ENCODE results near the gene PSMC5. TPM values are rescaled to one million over a fixed set of nuclear protein-coding genes. Genes with fewer than 3 reads are reported as not detected.

The PSMC5 gene
- total RNA-seq, 1 donor from 2014 or later: 49.6 TPM

GRCh38 chr17:63848834-63849689 lies 21.8 kb downstream of the PSMC5 start:
- Mint-ChIP-seq H3K27ac (peak overlapping the region; percentile 95), H3K27me3 (ENCODE audit: insufficient read depth, low read depth) (peaks cover 12% of the 10 kb centered on the region), H3K36me3 (no peaks in the 10 kb centered on the region), H3K4me3 (peak overlapping the region; percentile 72), H3K9me3 (peaks cover 10% of the 10 kb centered on the region), H3K4me1 (peaks cover 6% of the 10 kb centered on the region)
- Histone ChIP-seq H3K4me2 (peak overlapping the region; percentile 46), H3K4me3 (no peak overlapping the region), H3K27me3 (peaks cover 61% of the 10 kb centered on the region), H3K9me3 (ENCODE audit: low read depth) (no peaks in the 10 kb centered on the region), H3K4me1 (no peaks in the 10 kb centered on the region), H3K9ac (no peak overlapping the region), H3K27ac (no peak overlapping the region), H4K20me1 (ENCODE audit: low read depth) (no peaks in the 10 kb centered on the region), H3K36me3 (no peaks in the 10 kb centered on the region), H2AFZ (replicated peaks) (peak overlapping the region; percentile 85), H3K79me2 (ENCODE audit: low read depth) (no peaks in the 10 kb centered on the region), H3F3A (ENCODE audit: low read depth) (peaks cover 9% of the 10 kb centered on the region)
- TF ChIP-seq CTCF (IDR thresholded peaks at IDR 0.05) (peak; percentile 71), EZH2 (IDR thresholded peaks at IDR 0.05) (no peak), EZH2phosphoT487 (IDR thresholded peaks at IDR 0.05) (no peak)
- peak; percentile 91 for DNase-seq (ENCODE audit: low spot score)

GRCh38 chr17:63850401-63850800 lies 23.2 kb downstream of the PSMC5 start:
- H3K9ac ChIP-seq: no peak overlapping the region
- H3K27ac Mint-ChIP-seq: no peak overlapping the region
- no peaks in the 10 kb centered on the region for H4K20me1 ChIP-seq (ENCODE audit: low read depth)
- no peak for TF ChIP-seq CTCF (IDR thresholded peaks at IDR 0.05)
- no peak for TF ChIP-seq EZH2 (IDR thresholded peaks at IDR 0.05)
- TF ChIP-seq EZH2phosphoT487 (IDR thresholded peaks at IDR 0.05): no peak
- H3K36me3 Mint-ChIP-seq: no peaks in the 10 kb centered on the region
- H3K9me3 Mint-ChIP-seq: peaks cover 10% of the 10 kb centered on the region
- H3K27me3 Mint-ChIP-seq (ENCODE audit: insufficient read depth, low read depth): peaks cover 12% of the 10 kb centered on the region
- no peaks in the 10 kb centered on the region for H3K9me3 ChIP-seq (ENCODE audit: low read depth)
- no peak for DNase-seq (ENCODE audit: low spot score)
- no peak overlapping the region for H3K4me3 Mint-ChIP-seq
- peaks cover 6% of the 10 kb centered on the region for H3K4me1 Mint-ChIP-seq
- H2AFZ ChIP-seq (replicated peaks): no peak overlapping the region
- H3K79me2 ChIP-seq (ENCODE audit: low read depth): no peaks in the 10 kb centered on the region
- H3K36me3 ChIP-seq: no peaks in the 10 kb centered on the region
- peaks cover 52% of the 10 kb centered on the region for H3K27me3 ChIP-seq
- H3K4me3 ChIP-seq: no peak overlapping the region
- no peak overlapping the region for H3K27ac ChIP-seq
- H3K4me1 ChIP-seq: no peaks in the 10 kb centered on the region
- H3K4me2 ChIP-seq: no peak overlapping the region
- peaks cover 6% of the 10 kb centered on the region for H3F3A ChIP-seq (ENCODE audit: low read depth)

- peaks cover 6% of the 10 kb centered on the region for H3F3A ChIP-seq (ENCODE audit: low read depth)
- no peaks in the 10 kb centered on the region for H3K36me3 ChIP-seq
- no peak overlapping the region for H2AFZ ChIP-seq (replicated peaks)
- no peak overlapping the region for H3K4me3 Mint-ChIP-seq
- H4K20me1 ChIP-seq (ENCODE audit: low read depth): no peaks in the 10 kb centered on the region
- no peak overlapping the region for H3K27ac ChIP-seq
- H3K4me1 Mint-ChIP-seq: peaks cover 6% of the 10 kb centered on the region
- peaks cover 17% of the 10 kb centered on the region for H3K27me3 Mint-ChIP-seq (ENCODE audit: insufficient read depth, low read depth)
- H3K9me3 Mint-ChIP-seq: peaks cover 5% of the 10 kb centered on the region
- no peak overlapping the region for H3K4me3 ChIP-seq
- H3K27me3 ChIP-seq: peaks cover 23% of the 10 kb centered on the region
- no peaks in the 10 kb centered on the region for H3K9me3 ChIP-seq (ENCODE audit: low read depth)
- H3K4me1 ChIP-seq: no peaks in the 10 kb centered on the region
- no peak overlapping the region for H3K4me2 ChIP-seq
- TF ChIP-seq EZH2 (IDR thresholded peaks at IDR 0.05): no peak
- no peak for TF ChIP-seq EZH2phosphoT487 (IDR thresholded peaks at IDR 0.05)
- TF ChIP-seq CTCF (IDR thresholded peaks at IDR 0.05): no peak
- no peaks in the 10 kb centered on the region for H3K36me3 Mint-ChIP-seq
- H3K79me2 ChIP-seq (ENCODE audit: low read depth): no peaks in the 10 kb centered on the region
- no peak for DNase-seq (ENCODE audit: low spot score)
- H3K27ac Mint-ChIP-seq: no peak overlapping the region
- no peak overlapping the region for H3K9ac ChIP-seq
Observed at GRCh38 chr17:63853260-63853659, 26.0 kb downstream of the PSMC5 start.
